Activated B cell treated with CpG ODN at 0.5 μM for 24 hours (primary cell): Measurements from ENCODE around the gene SLC14A1. TPM values are rescaled to one million over a fixed set of nuclear protein-coding genes. Genes with fewer than 3 reads are reported as not detected.

Experiments
- ATAC-seq: fragments of 200-7000 bp; cut with Tn5 transposase; one replicate; pipeline ENCODE4 v1.10.0; 2021; ENCODE audit warnings: low read depth, mild to moderate bottlenecking, moderate library complexity
- CTCF ChIA-PET: fragments of 350-600 bp; sonication (Branson Sonifier 250); formaldehyde crosslinking; loops from one replicate; lab custom pipeline; 2021; ENCODE audit warnings: antibody characterized with exemption; lab: Charles Lee
- POLR2A ChIA-PET: fragments of 350-600 bp; sonication (Branson Sonifier 250); formaldehyde crosslinking; loops from one replicate; lab custom pipeline; 2021; ENCODE audit warnings: antibody characterized with exemption; lab: Charles Lee
- DNase-seq: peaks from one replicate; pipeline ENCODE4 v3.0.0; 2022
- H3K27ac Mint-ChIP-seq: one replicate; pipeline ENCODE4 v1.8.0; 2020; ENCODE audit warnings: mixed read lengths
- H3K27me3 Mint-ChIP-seq: one replicate; pipeline ENCODE4 v1.8.0; 2021; ENCODE audit warnings: mixed read lengths
- H3K36me3 Mint-ChIP-seq: one replicate; pipeline ENCODE4 v1.8.0; 2021; ENCODE audit warnings: low read depth, mixed read lengths
- H3K4me1 Mint-ChIP-seq: one replicate; pipeline ENCODE4 v1.8.0; 2021; ENCODE audit warnings: mixed read lengths
- H3K4me3 Mint-ChIP-seq: one replicate; pipeline ENCODE4 v1.8.0; 2020; ENCODE audit warnings: mild to moderate bottlenecking, mixed read lengths
- H3K9me3 Mint-ChIP-seq: one replicate; pipeline ENCODE4 v1.8.0; 2020; ENCODE audit warnings: mixed read lengths
- intact Hi-C: fragments of 100-400 bp; cut with micrococcal nuclease; formaldehyde crosslinking; loops from one replicate; pipeline ENCODE4 v1.15.1; 2024
- total RNA-seq: library from RNA; stranded (reverse); gene quantifications from 2 replicates; pipeline ENCODE4 v1.2.3, GENCODE V29; 2022
- TF ChIP-seq, protein P1 (sequence below): fragments of 200-600 bp; IDR thresholded peaks from one replicate; pipeline ENCODE4 v1.8.0; 2022; ENCODE audit warnings: antibody characterized with exemption, mild to moderate bottlenecking

SLC14A1 gene
- total RNA-seq, 1 donor from 2014 or later = 2.0 TPM

GRCh38 chr18:45733535-45733934 lies 9.6 kb downstream of the SLC14A1 start:
- Mint-ChIP-seq H3K9me3 (no peaks in the 10 kb centered on the region), H3K4me1 (no peaks in the 10 kb centered on the region), H3K27me3 (no peaks in the 10 kb centered on the region), H3K27ac (no peak overlapping the region), H3K4me3 (no peak overlapping the region), H3K36me3 (no peaks in the 10 kb centered on the region)
- TF ChIP-seq, protein P1, sequence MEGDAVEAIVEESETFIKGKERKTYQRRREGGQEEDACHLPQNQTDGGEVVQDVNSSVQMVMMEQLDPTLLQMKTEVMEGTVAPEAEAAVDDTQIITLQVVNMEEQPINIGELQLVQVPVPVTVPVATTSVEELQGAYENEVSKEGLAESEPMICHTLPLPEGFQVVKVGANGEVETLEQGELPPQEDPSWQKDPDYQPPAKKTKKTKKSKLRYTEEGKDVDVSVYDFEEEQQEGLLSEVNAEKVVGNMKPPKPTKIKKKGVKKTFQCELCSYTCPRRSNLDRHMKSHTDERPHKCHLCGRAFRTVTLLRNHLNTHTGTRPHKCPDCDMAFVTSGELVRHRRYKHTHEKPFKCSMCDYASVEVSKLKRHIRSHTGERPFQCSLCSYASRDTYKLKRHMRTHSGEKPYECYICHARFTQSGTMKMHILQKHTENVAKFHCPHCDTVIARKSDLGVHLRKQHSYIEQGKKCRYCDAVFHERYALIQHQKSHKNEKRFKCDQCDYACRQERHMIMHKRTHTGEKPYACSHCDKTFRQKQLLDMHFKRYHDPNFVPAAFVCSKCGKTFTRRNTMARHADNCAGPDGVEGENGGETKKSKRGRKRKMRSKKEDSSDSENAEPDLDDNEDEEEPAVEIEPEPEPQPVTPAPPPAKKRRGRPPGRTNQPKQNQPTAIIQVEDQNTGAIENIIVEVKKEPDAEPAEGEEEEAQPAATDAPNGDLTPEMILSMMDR = no peak
- DNase-seq (no peak), ATAC-seq (no peak)
- ChIA-PET POLR2A (no interaction called here), CTCF (no interaction called here)
- intact Hi-C loops = no loop called here

- H3K4me3 Mint-ChIP-seq = no peak overlapping the region
- no peak for ATAC-seq
- ChIA-PET CTCF (no interaction called here), POLR2A (no interaction called here)
- no peaks in the 10 kb centered on the region for H3K27me3 Mint-ChIP-seq
- TF ChIP-seq, protein P1 = no peak
- no peak overlapping the region for H3K27ac Mint-ChIP-seq
- DNase-seq = no peak
- H3K9me3 Mint-ChIP-seq = no peaks in the 10 kb centered on the region
- intact Hi-C loops = no loop called here
- no peaks in the 10 kb centered on the region for H3K4me1 Mint-ChIP-seq
- no peaks in the 10 kb centered on the region for H3K36me3 Mint-ChIP-seq
These were observed 10.5 kb downstream of the SLC14A1 start for GRCh38 chr18:45734505-45734904.

DNA sequence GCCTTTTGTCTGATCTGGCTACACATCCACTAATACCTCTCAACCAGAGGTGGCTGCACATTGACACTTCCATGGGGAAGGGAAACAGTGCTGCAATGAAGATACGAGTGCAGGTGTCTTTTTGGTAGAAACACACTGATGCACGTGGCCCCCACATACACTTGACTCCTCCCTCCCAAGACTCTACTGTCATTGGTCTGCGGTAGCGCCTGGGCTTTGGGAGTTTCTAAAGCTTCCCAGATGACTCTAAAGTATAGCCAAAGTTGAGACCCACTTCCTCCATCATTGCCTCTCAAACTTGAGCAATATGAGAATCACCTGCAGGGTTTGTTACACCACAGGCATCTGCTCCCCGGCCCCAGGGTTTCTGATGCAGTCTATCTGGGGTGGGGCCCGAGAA lies 11.0 kb downstream of the SLC14A1 start:
- TF ChIP-seq, protein P1 = no peak
- H3K4me3 Mint-ChIP-seq = no peak overlapping the region
- no peak for ATAC-seq
- DNase-seq = no peak
- no peaks in the 10 kb centered on the region for H3K36me3 Mint-ChIP-seq
- no peak overlapping the region for H3K27ac Mint-ChIP-seq
- no peaks in the 10 kb centered on the region for H3K27me3 Mint-ChIP-seq
- H3K9me3 Mint-ChIP-seq = no peaks in the 10 kb centered on the region
- ChIA-PET POLR2A (no interaction called here), CTCF (no interaction called here)
- H3K4me1 Mint-ChIP-seq = no peaks in the 10 kb centered on the region
- intact Hi-C loops = no loop called here

GRCh38 chr18:45738660-45739059 lies 14.7 kb downstream of the SLC14A1 start:
- DNase-seq = no peak
- no peaks in the 10 kb centered on the region for H3K9me3 Mint-ChIP-seq
- CTCF ChIA-PET = interaction anchor here (1.6 kb wide), 1 partner anchor 16 kb away, joined by 4 read pairs; no protein-coding TSS in a partner anchor
- no peak for ATAC-seq
- H3K27me3 Mint-ChIP-seq = no peaks in the 10 kb centered on the region
- TF ChIP-seq, protein P1 = no peak
- H3K36me3 Mint-ChIP-seq = no peaks in the 10 kb centered on the region
- POLR2A ChIA-PET = no interaction called here
- no peak overlapping the region for H3K27ac Mint-ChIP-seq
- intact Hi-C loops = no loop called here
- no peaks in the 10 kb centered on the region for H3K4me1 Mint-ChIP-seq
- no peak overlapping the region for H3K4me3 Mint-ChIP-seq

DNA sequence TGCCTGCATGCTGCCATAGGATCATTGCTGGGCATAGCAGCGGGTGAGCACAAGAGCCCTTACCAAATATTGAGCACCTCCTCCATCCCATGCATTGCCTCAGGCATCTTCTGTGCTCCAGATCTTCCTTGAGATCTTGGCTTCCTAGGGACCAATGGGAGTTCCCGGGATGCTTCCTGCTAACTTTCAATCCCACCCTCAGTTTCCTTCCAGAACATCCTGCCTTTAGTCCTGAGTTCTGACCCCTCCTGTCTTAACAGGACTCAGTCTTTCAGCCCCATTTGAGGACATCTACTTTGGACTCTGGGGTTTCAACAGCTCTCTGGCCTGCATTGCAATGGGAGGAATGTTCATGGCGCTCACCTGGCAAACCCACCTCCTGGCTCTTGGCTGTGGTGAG lies 15.3 kb downstream of the SLC14A1 start:
- DNase-seq (no peak), ATAC-seq (no peak)
- TF ChIP-seq, protein P1 = no peak
- POLR2A ChIA-PET = no interaction called here
- CTCF ChIA-PET = no interaction called here
- no peak overlapping the region for H3K27ac Mint-ChIP-seq
- no peaks in the 10 kb centered on the region for H3K9me3 Mint-ChIP-seq
- intact Hi-C loops = no loop called here
- no peaks in the 10 kb centered on the region for H3K27me3 Mint-ChIP-seq
- no peak overlapping the region for H3K4me3 Mint-ChIP-seq
- no peaks in the 10 kb centered on the region for H3K36me3 Mint-ChIP-seq
- H3K4me1 Mint-ChIP-seq = no peaks in the 10 kb centered on the region
